Fibroblast of skin of abdomen (primary cell): ENCODE measurements around the gene TFPI2.
A peak's percentile ranks its signal among the peaks of the same experiment; 100 is the strongest.

Experiments used
- DNase-seq: peaks from one replicate; pipeline ENCODE4 v3.0.0-alpha.2; 2013

Gene TFPI2

GRCh38 chr7:93854480-93854879 is 36.1 kb downstream of the TFPI2 start:
- no peak for DNase-seq

GRCh38 chr7:93851536-93851935 is 39.0 kb downstream of the TFPI2 start:
- peak; percentile 32 for DNase-seq

- peak; percentile 81 for DNase-seq
Observed at GRCh38 chr7:93843260-93843659, 47.3 kb downstream of the TFPI2 start.

- DNase-seq, result no peak
Observed at GRCh38 chr7:93838966-93839365, 51.6 kb downstream of the TFPI2 start.

- no peak for DNase-seq
Observed at GRCh38 chr7:93837245-93837644, 53.3 kb downstream of the TFPI2 start.

- peak; percentile 47 for DNase-seq
Observed at GRCh38 chr7:93836116-93836515, 54.4 kb downstream of the TFPI2 start.

GRCh38 chr7:93835702-93836101 is 54.9 kb downstream of the TFPI2 start:
- DNase-seq, result peak; percentile 45
